Activated T-cell treated with anti-CD3 and anti-CD28 coated beads, Interleukin-2, amount 50 U/mL, for 24 hours (primary cell): Measurements from ENCODE around the gene CCDC9.
A peak's percentile ranks its signal among the peaks of the same experiment; 100 is the strongest.
"Not testable (repeated sequence)": the region's sequence is repeated elsewhere in the genome, so short reads cannot be mapped to it uniquely, and the experiment has no call there.

Source experiments
- DNase-seq: peaks from one replicate; pipeline ENCODE4 v3.0.0-alpha.2; 2020
- H3K27ac Mint-ChIP-seq: 2 replicates; pipeline ENCODE4 v1.8.0; 2020; ENCODE audit warnings: mild to moderate bottlenecking, mixed read lengths
- H3K27me3 Mint-ChIP-seq: 2 replicates; pipeline ENCODE4 v1.8.0; 2020; ENCODE audit warnings: mixed read lengths
- H3K36me3 Mint-ChIP-seq: 2 replicates; pipeline ENCODE4 v1.8.0; 2020; ENCODE audit warnings: low read depth, mixed read lengths
- H3K4me1 Mint-ChIP-seq: 2 replicates; pipeline ENCODE4 v1.8.0; 2020; ENCODE audit warnings: low read depth, mixed read lengths
- H3K4me3 Mint-ChIP-seq: 2 replicates; pipeline ENCODE4 v1.8.0; 2020; ENCODE audit warnings: mild to moderate bottlenecking, moderate library complexity, mixed read lengths
- H3K9me3 Mint-ChIP-seq: 2 replicates; pipeline ENCODE4 v1.8.0; 2020; ENCODE audit warnings: mixed read lengths

Gene CCDC9

GRCh38 chr19:47243364-47243775 lies 13.0 kb upstream of the CCDC9 start:
- H3K36me3 Mint-ChIP-seq = peaks cover 2% of the 10 kb centered on the region
- H3K27ac Mint-ChIP-seq = peak overlapping the region; percentile 97
- H3K4me3 Mint-ChIP-seq = peak overlapping the region; percentile 84
- H3K27me3 Mint-ChIP-seq = peaks cover 4% of the 10 kb centered on the region
- H3K4me1 Mint-ChIP-seq = peaks cover 37% of the 10 kb centered on the region
- DNase-seq = no peak
- H3K9me3 Mint-ChIP-seq = no peaks in the 10 kb centered on the region

GRCh38 chr19:47243776-47244547 lies 12.4 kb upstream of the CCDC9 start:
- Mint-ChIP-seq H3K27ac (peak overlapping the region; percentile 97), H3K9me3 (no peaks in the 10 kb centered on the region), H3K4me1 (peaks cover 33% of the 10 kb centered on the region), H3K36me3 (peaks cover 2% of the 10 kb centered on the region), H3K4me3 (peak overlapping the region; percentile 84), H3K27me3 (peaks cover 3% of the 10 kb centered on the region)
- DNase-seq = peak; percentile 96

GRCh38 chr19:47247308-47247990 lies 8.9 kb upstream of the CCDC9 start:
- Mint-ChIP-seq H3K4me1 (peaks cover 21% of the 10 kb centered on the region), H3K36me3 (peaks cover 2% of the 10 kb centered on the region), H3K27ac (no peak overlapping the region), H3K27me3 (no peaks in the 10 kb centered on the region), H3K4me3 (no peak overlapping the region), H3K9me3 (no peaks in the 10 kb centered on the region)
- peak; percentile 87 for DNase-seq

GRCh38 chr19:47253016-47253415 lies 3.3 kb upstream of the CCDC9 start:
- H3K4me3 Mint-ChIP-seq, H3K27me3 Mint-ChIP-seq, DNase-seq, H3K27ac Mint-ChIP-seq, H3K9me3 Mint-ChIP-seq: not testable (repeated sequence)
- peaks cover 14% of the 10 kb centered on the region for H3K4me1 Mint-ChIP-seq
- peaks cover 13% of the 10 kb centered on the region for H3K36me3 Mint-ChIP-seq

- Mint-ChIP-seq H3K9me3 (no peaks in the 10 kb centered on the region), H3K27ac (no peak overlapping the region), H3K36me3 (peaks cover 14% of the 10 kb centered on the region), H3K27me3 (no peaks in the 10 kb centered on the region), H3K4me3 (no peak overlapping the region), H3K4me1 (peaks cover 18% of the 10 kb centered on the region)
- no peak for DNase-seq
These were observed 2.9 kb upstream of the CCDC9 start for GRCh38 chr19:47253467-47253881.

- Mint-ChIP-seq H3K27me3 (no peaks in the 10 kb centered on the region), H3K4me3 (no peak overlapping the region), H3K36me3 (peaks cover 19% of the 10 kb centered on the region), H3K4me1 (peaks cover 23% of the 10 kb centered on the region), H3K9me3 (no peaks in the 10 kb centered on the region), H3K27ac (no peak overlapping the region)
- no peak for DNase-seq
These were observed 2.4 kb upstream of the CCDC9 start for GRCh38 chr19:47253970-47254369.

GRCh38 chr19:47256693-47257410 lies 527 bp downstream of the CCDC9 start:
- peak overlapping the region; percentile 98 for H3K27ac Mint-ChIP-seq
- H3K36me3 Mint-ChIP-seq = peaks cover 41% of the 10 kb centered on the region
- no peaks in the 10 kb centered on the region for H3K9me3 Mint-ChIP-seq
- H3K4me3 Mint-ChIP-seq = peak overlapping the region; percentile 92
- peak; percentile 100 for DNase-seq
- H3K27me3 Mint-ChIP-seq = no peaks in the 10 kb centered on the region
- H3K4me1 Mint-ChIP-seq = peaks cover 28% of the 10 kb centered on the region

GRCh38 chr19:47257411-47258169 lies 1.3 kb downstream of the CCDC9 start:
- no peak for DNase-seq

GRCh38 chr19:47258434-47258833 lies 2.1 kb downstream of the CCDC9 start:
- Mint-ChIP-seq H3K9me3 (no peaks in the 10 kb centered on the region), H3K27ac (peak overlapping the region; percentile 98), H3K4me3 (peak overlapping the region; percentile 92), H3K27me3 (no peaks in the 10 kb centered on the region), H3K4me1 (peaks cover 28% of the 10 kb centered on the region), H3K36me3 (peaks cover 54% of the 10 kb centered on the region)
- no peak for DNase-seq

More at GRCh38 chr19:47257411-47258169, 1.3 kb downstream of the CCDC9 start:
- peaks cover 28% of the 10 kb centered on the region for H3K4me1 Mint-ChIP-seq
- peak overlapping the region; percentile 98 for H3K27ac Mint-ChIP-seq
- no peaks in the 10 kb centered on the region for H3K27me3 Mint-ChIP-seq
- H3K36me3 Mint-ChIP-seq = peaks cover 47% of the 10 kb centered on the region
- H3K9me3 Mint-ChIP-seq = no peaks in the 10 kb centered on the region
- H3K4me3 Mint-ChIP-seq = peak overlapping the region; percentile 92

GRCh38 chr19:47258895-47259555 lies 2.7 kb downstream of the CCDC9 start:
- Mint-ChIP-seq H3K4me1 (peaks cover 28% of the 10 kb centered on the region), H3K27me3 (no peaks in the 10 kb centered on the region), H3K9me3 (no peaks in the 10 kb centered on the region), H3K4me3 (peak overlapping the region; percentile 11), H3K27ac (peak overlapping the region; percentile 98), H3K36me3 (peaks cover 56% of the 10 kb centered on the region)
- DNase-seq = no peak

GRCh38 chr19:47260476-47260875 lies 4.2 kb downstream of the CCDC9 start:
- Mint-ChIP-seq H3K36me3 (peaks cover 67% of the 10 kb centered on the region), H3K27me3 (no peaks in the 10 kb centered on the region), H3K27ac (no peak overlapping the region), H3K4me1 (peaks cover 28% of the 10 kb centered on the region), H3K9me3 (no peaks in the 10 kb centered on the region), H3K4me3 (no peak overlapping the region)
- DNase-seq = no peak

- Mint-ChIP-seq H3K4me1 (peaks cover 24% of the 10 kb centered on the region), H3K36me3 (peaks cover 76% of the 10 kb centered on the region)
- not testable (repeated sequence) for H3K27me3 Mint-ChIP-seq, H3K27ac Mint-ChIP-seq, DNase-seq, H3K9me3 Mint-ChIP-seq, H3K4me3 Mint-ChIP-seq
These were observed 5.8 kb downstream of the CCDC9 start for GRCh38 chr19:47261946-47262793.

GRCh38 chr19:47264629-47265028 lies 8.3 kb downstream of the CCDC9 start:
- no peak for DNase-seq
- peaks cover 72% of the 10 kb centered on the region for H3K36me3 Mint-ChIP-seq
- H3K9me3 Mint-ChIP-seq = no peaks in the 10 kb centered on the region
- H3K27me3 Mint-ChIP-seq = no peaks in the 10 kb centered on the region
- H3K4me1 Mint-ChIP-seq = peaks cover under 1% of the 10 kb centered on the region
- no peak overlapping the region for H3K27ac Mint-ChIP-seq
- no peak overlapping the region for H3K4me3 Mint-ChIP-seq
